ENCODE results near the gene VAC14.

DNA sequence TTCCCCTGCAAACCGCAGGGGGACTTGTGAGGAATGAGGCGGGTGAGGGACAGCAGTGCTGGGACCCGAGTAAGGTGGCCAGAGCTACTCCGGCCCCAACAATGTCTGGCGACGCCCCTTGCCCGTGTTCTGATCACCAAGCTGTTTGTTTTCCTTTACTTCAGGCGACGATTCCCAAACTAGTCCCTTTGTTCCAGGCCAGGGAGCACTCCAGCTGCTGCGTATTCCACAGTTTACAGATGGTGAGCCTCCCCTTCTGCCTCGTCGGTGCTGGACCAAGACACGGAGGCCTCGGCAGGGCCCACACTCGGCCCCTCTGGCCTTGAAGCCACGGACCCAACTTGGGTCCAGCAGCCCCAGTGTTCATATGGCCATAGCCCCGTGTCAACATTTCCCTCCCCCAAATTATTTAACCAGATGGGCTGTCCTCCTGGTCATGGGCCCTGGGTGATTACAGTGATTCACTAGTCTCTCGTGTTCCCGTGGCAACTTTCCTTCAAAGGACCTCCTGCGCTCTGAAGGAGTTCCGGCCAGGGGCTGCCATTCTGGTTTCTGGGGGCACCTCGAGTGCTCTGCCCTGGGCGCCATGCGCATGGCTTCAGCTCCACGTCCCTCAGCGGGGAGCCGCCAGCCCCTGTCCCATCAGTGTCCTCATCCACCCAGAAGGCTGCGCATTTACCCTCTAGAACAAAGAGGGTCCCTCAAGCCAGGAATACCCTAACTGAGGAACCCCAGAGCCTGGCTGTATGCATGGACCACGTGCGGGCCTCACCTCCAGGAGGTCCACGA is 90.3 kb downstream of the VAC14 start:
- TF ChIP-seq, protein P1, sequence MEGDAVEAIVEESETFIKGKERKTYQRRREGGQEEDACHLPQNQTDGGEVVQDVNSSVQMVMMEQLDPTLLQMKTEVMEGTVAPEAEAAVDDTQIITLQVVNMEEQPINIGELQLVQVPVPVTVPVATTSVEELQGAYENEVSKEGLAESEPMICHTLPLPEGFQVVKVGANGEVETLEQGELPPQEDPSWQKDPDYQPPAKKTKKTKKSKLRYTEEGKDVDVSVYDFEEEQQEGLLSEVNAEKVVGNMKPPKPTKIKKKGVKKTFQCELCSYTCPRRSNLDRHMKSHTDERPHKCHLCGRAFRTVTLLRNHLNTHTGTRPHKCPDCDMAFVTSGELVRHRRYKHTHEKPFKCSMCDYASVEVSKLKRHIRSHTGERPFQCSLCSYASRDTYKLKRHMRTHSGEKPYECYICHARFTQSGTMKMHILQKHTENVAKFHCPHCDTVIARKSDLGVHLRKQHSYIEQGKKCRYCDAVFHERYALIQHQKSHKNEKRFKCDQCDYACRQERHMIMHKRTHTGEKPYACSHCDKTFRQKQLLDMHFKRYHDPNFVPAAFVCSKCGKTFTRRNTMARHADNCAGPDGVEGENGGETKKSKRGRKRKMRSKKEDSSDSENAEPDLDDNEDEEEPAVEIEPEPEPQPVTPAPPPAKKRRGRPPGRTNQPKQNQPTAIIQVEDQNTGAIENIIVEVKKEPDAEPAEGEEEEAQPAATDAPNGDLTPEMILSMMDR (IDR thresholded peaks at IDR 0.05), result no peak
- no peak for TF ChIP-seq POLR2A (IDR thresholded peaks at IDR 0.05)
